ENCODE results near the gene IFNB1. TPM values are rescaled to one million over a fixed set of nuclear protein-coding genes. Genes with fewer than 3 reads are reported as not detected.

Gene IFNB1
- total RNA-seq, 2 experiments from 2014 or later, result 0.44 to 0.57 TPM

DNA sequence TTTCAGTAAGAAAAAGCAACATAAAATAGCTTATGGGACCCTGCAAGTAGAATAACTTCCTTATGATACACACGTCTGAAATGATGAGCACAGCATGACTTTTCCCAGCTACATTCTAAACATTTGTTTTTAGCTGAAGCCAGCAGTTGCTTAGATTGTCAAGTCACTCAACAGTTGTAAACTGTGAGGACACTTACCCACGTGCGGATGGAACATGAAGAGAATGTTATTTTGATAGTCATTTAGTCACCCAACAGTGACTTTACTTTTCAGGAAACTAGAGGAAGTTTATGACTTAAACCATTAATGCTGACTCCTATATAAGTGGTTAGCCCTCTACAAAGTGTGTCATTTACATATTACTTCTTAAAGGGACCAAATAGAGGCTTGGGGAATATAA is 49.3 kb downstream of the IFNB1 start:
- Mint-ChIP-seq H3K27ac (no peak overlapping the region), H3K4me3 (no peak overlapping the region), H3K9me3 (no peaks in the 10 kb centered on the region), H3K4me1 (ENCODE audit: low read depth) (peaks cover 37% of the 10 kb centered on the region), H3K27me3 (ENCODE audit: low read depth) (no peaks in the 10 kb centered on the region), H3K36me3 (ENCODE audit: low read depth) (peaks cover 14% of the 10 kb centered on the region)
- intact Hi-C loops (cut with micrococcal nuclease), result no loop called here
- CTCF ChIA-PET, result no interaction called here
- DNase-seq, result no peak

DNA sequence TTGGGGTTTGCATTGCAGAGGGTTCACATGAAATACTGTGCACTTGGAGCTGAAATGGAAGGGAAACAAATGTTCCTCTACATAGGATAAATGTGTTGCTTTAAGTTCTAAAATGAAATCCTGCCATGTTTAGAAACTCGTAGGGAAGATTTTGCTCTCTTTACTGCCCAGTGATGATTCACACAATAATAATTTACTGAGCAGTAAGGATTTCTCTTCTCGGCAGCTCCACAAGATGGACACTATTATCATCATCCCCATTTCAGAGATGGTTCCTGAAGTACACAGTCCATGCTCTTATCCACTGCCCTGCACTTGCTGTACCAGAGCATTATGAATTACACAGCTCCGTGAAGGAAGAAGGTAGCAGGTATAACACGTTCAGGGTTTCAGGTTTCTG is 50.4 kb downstream of the IFNB1 start:
- Mint-ChIP-seq H3K4me3 (no peak overlapping the region), H3K4me1 (ENCODE audit: low read depth) (peaks cover 30% of the 10 kb centered on the region), H3K36me3 (ENCODE audit: low read depth) (peaks cover 19% of the 10 kb centered on the region), H3K27me3 (ENCODE audit: low read depth) (no peaks in the 10 kb centered on the region), H3K27ac (no peak overlapping the region), H3K9me3 (peaks cover 3% of the 10 kb centered on the region)
- intact Hi-C loops (cut with micrococcal nuclease), result no loop called here
- CTCF ChIA-PET, result interaction anchor here (0.9 kb wide), 1 partner anchor 10 kb away, joined by 3 read pairs; no protein-coding TSS in a partner anchor
- DNase-seq, result no peak

Other genes starting within 250 kb of the IFNB1 start
- 1 to 10 TPM; 1.1 to 1.6 TPM for gene HACD4, start 46.3 kb downstream of the IFNB1 start, total RNA-seq
- not detected for gene IFNW1, start 63.9 kb upstream of the IFNB1 start, total RNA-seq
- not detected for gene IFNA21, start 88.7 kb upstream of the IFNB1 start, total RNA-seq
- not detected for gene IFNA4, start 109.6 kb upstream of the IFNB1 start, total RNA-seq
- gene IFNA7, start 124.3 kb upstream of the IFNB1 start, total RNA-seq, result not detected
- not detected for gene IFNA10, start 129.2 kb upstream of the IFNB1 start, total RNA-seq
- gene IFNA16, start 139.4 kb upstream of the IFNB1 start, total RNA-seq, result not detected
- gene IFNA17, start 150.3 kb upstream of the IFNB1 start, total RNA-seq, result not detected
- not detected for gene IFNA14, start 162.1 kb upstream of the IFNB1 start, total RNA-seq
- not detected for gene IFNA5, start 227.4 kb upstream of the IFNB1 start, total RNA-seq

Data from activated naive CD4-positive, alpha-beta T cell treated with anti-CD3 and anti-CD28 coated beads for 36 hours (primary cell).